HG03571 (cell line): ENCODE data around the gene KAT6B.

Experiments
- ATAC-seq: cut with Tn5 transposase; IDR thresholded peaks from one replicate; pipeline ENCODE4 v1.9.1; 2021; ENCODE audit not compliant: unreplicated experiment

The KAT6B gene

DNA sequence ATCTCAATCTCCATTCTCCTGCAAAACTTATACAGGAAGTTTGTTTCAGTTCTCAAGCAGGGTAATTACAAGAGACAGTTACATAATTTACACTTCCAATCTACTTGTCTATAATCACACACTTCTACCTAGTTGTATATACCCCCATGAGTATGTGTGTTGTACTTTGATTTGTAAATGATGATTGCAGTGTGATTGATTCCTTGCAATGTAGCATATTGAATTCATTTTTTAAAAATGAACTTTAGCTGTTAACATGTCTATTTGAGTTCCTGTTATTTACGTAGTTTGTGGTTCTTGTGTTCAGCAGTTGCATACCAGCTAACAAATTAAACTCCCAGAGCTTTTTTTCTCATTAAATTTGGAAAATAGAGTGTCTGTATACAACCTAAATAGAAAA lies 182.6 kb downstream of the KAT6B start:
- ATAC-seq, result no peak

- no peak for ATAC-seq
Measured at GRCh38 chr10:75009426-75009825, 183.0 kb downstream of the KAT6B start.

GRCh38 chr10:75010373-75010772 lies 184.0 kb downstream of the KAT6B start:
- ATAC-seq, result no peak

- no peak for ATAC-seq
Measured at GRCh38 chr10:75011221-75011620, 184.8 kb downstream of the KAT6B start.

GRCh38 chr10:75012471-75012870 lies 186.1 kb downstream of the KAT6B start:
- ATAC-seq, result no peak

DNA sequence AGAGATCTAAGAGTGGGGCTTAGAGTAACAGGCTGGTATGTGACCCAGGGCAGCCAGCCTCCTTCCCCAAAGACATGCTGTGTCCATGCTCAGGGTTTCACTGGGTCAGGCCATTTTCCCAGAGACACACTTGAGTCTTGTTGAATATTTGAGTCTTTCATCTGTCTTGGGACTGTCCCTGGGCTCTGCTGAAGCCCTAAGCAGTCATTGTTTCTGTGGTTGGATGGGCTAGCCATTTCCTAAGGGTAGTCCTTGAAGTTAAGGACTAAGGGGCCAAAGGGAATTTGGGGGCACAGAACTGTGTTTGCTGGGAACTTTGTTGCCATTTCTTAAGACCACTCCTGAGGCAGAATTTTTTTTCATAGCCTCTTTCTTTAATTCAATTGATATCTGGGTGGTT lies 186.6 kb downstream of the KAT6B start:
- ATAC-seq, result no peak

GRCh38 chr10:75013522-75013921 lies 187.1 kb downstream of the KAT6B start:
- ATAC-seq, result no peak

DNA sequence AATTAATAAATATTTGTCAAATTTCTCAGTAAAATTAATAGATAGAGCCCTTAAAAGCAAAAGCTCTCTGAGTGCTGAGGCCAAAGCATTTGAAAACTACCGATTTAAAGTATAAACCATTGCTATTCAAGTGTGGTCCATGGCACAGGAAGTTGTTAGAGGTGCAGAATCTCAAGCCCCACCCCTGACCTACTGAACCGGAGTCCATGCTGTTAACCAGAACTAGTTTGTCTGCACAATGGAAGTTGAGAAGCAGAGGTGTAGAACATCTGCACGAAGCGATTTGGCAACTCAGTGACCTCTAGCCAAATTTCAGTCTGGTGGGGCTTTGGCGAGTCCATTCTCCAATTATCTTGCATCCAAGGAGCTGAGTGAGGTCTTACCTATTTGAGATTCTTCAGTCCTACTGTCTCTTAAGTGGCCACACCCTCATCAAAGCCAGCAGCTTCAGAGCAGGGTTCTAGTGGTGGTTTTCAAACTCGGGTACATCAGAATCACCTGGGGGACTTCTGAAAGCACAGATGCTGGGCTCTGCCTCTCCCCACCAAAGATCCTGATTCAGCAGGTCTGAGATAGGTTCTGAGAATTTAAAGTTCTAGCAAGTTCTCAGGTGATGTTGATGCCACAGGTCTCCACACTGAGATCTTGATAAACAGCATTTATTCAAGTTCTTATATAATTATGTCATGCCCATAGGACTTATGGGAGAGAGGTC lies 188.3 kb downstream of the KAT6B start:
- ATAC-seq, result no peak

DNA sequence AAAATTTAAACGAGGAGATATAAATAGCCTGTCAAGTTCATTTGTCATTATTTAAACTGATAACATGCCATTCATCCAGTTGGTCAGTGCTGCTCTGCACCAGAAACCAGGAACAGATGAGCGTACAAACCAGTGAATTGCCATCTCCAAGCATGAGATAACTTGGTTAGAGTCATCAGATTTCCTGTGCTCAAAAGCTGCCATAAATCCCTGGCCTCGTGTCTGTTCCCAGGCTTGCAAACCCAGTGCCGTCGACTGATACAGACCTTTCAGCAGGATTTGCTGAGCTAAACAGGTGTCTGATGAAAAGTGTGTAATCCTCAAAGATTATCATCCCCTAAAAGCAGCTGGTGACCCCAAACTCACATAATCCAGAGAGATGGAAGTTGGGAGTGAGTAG lies 189.0 kb downstream of the KAT6B start:
- no peak for ATAC-seq

- no peak for ATAC-seq
Measured at GRCh38 chr10:75016325-75016724, 189.9 kb downstream of the KAT6B start.

DNA sequence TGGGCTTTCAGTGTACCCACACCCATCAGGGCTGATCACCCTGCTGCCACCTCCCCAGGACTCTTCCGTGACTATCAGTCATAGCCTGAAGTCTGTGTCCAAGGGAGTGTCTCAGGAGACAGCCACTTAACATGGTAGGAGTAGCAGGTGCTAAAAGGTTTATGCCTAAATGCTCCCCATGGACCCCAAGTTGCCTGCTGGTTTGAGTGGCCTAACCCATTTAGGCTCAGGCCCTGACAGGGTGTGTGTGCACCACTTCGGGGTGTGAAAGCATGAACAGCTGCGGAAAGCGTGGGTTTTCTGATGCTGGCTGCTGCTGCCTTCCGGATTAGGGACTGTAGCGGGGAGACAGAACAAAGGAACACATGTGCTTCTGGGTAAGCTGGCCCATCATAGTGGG lies 191.9 kb downstream of the KAT6B start:
- no peak for ATAC-seq

GRCh38 chr10:75018686-75019307 lies 192.4 kb downstream of the KAT6B start:
- ATAC-seq, result no peak

DNA sequence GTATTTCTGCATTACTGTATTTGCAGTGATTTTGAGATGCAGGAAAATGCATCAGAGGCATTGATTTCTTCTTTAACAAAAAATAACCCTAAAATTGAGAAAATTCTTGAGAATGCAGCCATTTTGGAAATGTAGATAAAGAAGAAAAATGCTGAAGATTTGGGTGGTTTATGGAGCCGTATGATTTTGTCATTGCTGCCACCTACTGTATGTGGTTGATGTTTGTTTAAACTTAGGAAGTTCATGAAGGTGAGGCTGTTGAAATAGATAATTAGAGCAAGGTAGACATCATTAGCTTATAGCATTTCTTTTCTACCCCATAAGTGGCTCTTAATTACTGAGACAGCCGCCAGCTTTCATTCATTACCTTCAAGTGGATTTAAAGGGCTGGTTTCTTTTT lies 193.0 kb downstream of the KAT6B start:
- no peak for ATAC-seq

GRCh38 chr10:75020168-75020567 lies 193.8 kb downstream of the KAT6B start:
- no peak for ATAC-seq

DNA sequence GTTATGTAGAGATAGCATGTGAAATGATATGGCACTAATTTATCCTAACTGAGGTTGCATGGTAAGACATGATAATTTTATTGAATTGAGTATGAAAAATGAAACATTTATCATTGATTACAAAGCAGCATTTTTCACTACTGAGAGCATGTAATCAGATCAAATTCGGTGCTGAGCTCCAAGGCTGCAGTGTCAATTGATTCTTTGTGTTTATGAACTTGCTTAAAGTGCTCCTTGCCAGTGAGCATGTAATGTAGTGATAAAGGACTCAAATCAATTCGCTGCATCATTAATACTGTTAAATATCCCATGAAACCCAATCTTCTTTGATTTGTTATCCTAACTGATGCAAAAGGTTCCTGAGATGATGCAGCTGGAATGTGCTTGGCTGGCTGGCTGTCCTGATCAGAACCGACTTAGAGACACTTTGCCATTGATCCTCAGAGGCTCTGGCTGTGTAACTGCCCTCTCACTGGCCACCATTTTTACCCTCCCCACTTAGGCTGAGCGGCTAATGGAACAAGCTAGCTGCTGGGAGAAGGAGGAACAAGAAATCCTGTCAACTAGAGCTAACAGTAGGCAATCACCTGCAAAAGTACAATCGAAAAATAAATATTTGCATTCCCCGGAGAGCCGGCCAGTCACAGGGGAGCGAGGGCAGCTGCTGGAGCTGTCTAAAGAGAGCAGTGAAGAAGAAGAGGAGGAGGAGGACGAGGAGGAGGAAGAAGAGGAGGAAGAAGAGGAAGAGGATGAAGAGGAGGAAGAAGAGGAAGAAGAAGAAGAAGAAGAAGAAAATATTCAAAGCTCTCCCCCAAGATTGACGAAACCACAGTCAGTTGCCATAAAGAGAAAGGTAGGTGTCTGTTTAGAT lies 195.2 kb downstream of the KAT6B start:
- no peak for ATAC-seq

DNA sequence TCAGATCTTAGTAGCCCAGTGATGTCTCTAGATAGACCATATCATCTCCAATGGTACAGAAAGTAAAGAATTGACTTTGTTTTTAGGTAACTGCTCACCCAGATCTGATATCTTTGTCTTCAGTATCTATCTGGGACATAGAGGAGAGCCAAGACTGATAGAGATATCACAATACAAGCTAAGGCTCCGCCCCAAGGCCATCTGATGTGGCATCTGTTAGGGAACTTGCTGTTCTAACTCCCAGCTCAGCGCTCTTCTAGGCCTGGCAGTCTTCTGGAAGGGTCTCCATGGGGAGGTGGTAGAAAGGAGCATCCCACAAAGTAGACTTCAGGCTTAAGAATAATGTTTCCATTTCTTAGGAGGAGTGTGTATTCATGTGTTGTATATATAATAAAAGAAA lies 196.7 kb downstream of the KAT6B start:
- ATAC-seq, result no peak

GRCh38 chr10:75024971-75025523 lies 198.6 kb downstream of the KAT6B start:
- no peak for ATAC-seq

GRCh38 chr10:75028049-75028448 lies 201.6 kb downstream of the KAT6B start:
- ATAC-seq, result no peak

GRCh38 chr10:75028748-75029147 lies 202.3 kb downstream of the KAT6B start:
- ATAC-seq, result no peak

- no peak for ATAC-seq
Measured at GRCh38 chr10:75029420-75029819, 203.0 kb downstream of the KAT6B start.

DNA sequence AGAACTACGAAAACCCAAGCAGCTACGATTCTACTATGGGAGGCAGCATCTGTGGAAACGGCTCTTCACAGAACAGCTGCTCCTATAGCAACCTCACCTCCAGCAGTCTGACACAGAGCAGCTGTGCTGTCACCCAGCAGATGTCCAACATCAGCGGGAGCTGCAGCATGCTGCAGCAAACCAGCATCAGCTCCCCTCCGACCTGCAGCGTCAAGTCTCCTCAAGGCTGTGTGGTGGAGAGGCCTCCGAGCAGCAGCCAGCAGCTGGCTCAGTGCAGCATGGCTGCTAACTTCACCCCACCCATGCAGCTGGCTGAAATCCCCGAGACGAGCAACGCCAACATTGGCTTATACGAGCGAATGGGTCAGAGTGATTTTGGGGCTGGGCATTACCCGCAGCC lies 203.5 kb downstream of the KAT6B start:
- no peak for ATAC-seq

DNA sequence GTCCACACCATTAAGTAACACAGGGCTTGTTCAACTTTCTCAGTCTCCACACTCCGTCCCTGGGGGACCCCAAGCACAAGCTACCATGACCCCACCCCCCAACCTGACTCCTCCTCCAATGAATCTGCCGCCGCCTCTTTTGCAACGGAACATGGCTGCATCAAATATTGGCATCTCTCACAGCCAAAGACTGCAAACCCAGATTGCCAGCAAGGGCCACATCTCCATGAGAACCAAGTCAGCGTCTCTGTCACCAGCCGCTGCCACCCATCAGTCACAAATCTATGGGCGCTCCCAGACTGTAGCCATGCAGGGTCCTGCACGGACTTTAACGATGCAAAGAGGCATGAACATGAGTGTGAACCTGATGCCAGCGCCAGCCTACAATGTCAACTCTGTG lies 204.0 kb downstream of the KAT6B start:
- no peak for ATAC-seq
